G401 (cell line): ENCODE results near the gene TOP3B. TPM values are rescaled to one million over a fixed set of nuclear protein-coding genes. Genes with fewer than 3 reads are reported as not detected.
A peak's percentile ranks its signal among the peaks of the same experiment; 100 is the strongest.
"Not testable (repeated sequence)": the region's sequence is repeated elsewhere in the genome, so short reads cannot be mapped to it uniquely, and the experiment has no call there.

ENCODE experiments used
- DNase-seq: peaks from one replicate; pipeline ENCODE4 v3.0.0-alpha.2; 2015; ENCODE audit warnings: low spot score
- in situ Hi-C: cut with HindIII; loops from 2 replicates; pipeline ENCODE4 v1.10.0; 2016; ENCODE audit warnings: low sequenced_read_pairs, mixed read lengths
- total RNA-seq: library from RNA; depleted of rRNA; stranded (reverse); fragments of >200 nt; shearing (Covaris generic); gene quantifications from 2 replicates; pipeline ENCODE4 v1.2.3, GENCODE V29; 2014; rRNA removed

TOP3B gene
- total RNA-seq, 1 experiment from 2014 or later, result 24.8 TPM

DNA sequence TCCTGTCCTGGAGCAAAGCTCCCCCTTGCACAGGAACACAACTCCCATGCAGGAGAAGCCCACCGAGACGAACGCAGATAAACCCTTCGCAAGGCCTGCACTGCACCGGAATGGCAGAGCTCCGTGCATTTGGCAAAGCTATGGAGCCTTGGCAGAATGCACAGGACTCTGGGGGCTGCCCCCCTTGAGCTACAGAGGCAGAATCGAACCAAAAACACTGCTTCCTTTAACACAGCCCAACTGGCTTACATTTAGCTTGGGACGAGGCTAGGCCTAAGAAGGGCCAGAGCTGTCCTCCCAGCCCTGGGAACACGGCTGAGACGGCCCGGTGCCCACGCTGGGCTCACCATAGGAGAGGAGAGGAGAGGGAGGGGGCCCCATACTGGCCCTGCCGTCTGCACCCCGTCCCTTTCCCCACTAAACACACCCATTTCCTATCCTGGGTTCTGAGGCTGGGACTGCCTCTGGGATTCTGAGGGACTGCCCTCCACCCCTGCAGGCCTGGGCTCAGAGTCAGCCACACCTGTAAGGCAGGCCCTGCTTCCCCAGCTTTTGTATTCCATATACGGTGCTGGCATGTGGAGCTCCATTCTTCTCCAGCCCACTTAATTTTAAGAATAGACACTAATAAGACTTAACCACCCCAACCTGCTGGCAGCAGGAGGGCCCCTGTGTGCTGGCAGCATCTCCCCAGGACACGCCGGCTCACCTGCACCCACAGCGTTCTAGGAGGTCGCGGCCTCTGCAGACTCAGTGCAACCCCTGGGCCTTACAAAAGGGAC, 62.9 kb downstream of the TOP3B start:
- no peak for DNase-seq
- in situ Hi-C loops, result no loop called here

DNA sequence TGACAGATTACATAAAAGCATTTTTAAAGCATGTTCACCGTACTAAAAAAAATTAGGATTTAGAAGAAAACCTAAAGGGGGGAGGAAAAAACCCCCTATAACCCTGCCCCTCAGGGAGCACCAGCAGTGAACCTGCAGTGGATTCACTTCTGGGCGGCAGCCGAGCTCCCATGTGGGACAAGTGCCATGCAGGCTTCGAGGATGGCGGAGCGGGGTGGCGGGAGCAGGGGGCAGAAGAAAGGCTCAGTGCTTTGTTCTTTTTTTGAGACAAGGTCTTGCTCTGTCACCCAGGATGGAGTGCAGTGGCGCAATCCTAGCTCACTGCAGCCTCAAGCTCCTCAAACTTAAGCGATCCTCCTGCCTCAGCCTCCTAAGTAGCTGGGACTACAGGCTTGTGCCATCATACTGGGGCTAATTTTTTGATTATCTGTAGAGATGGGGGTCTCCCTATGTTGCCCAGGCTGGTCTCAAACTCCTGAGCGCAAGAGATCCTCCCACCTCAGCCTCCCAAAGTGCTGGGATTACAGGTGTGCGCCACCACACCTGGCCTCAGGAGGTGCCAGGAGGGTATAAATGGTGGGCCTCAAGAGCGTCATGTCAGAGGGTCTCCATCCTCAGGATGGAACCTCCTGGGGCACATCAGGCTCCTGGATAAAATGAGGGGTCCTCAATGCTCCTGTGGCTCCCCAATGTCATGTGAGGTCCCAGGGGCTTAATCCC, 64.0 kb downstream of the TOP3B start:
- DNase-seq, result no peak
- in situ Hi-C loops, result no loop called here

GRCh38 chr22:21917959-21918261, 64.7 kb downstream of the TOP3B start:
- in situ Hi-C loops, result no loop called here
- DNase-seq, result no peak

GRCh38 chr22:21917181-21917958, 65.2 kb downstream of the TOP3B start:
- peak; percentile 59 for DNase-seq
- in situ Hi-C loops, result no loop called here

GRCh38 chr22:21916309-21916918, 66.2 kb downstream of the TOP3B start:
- no peak for DNase-seq
- in situ Hi-C loops, result no loop called here

DNA sequence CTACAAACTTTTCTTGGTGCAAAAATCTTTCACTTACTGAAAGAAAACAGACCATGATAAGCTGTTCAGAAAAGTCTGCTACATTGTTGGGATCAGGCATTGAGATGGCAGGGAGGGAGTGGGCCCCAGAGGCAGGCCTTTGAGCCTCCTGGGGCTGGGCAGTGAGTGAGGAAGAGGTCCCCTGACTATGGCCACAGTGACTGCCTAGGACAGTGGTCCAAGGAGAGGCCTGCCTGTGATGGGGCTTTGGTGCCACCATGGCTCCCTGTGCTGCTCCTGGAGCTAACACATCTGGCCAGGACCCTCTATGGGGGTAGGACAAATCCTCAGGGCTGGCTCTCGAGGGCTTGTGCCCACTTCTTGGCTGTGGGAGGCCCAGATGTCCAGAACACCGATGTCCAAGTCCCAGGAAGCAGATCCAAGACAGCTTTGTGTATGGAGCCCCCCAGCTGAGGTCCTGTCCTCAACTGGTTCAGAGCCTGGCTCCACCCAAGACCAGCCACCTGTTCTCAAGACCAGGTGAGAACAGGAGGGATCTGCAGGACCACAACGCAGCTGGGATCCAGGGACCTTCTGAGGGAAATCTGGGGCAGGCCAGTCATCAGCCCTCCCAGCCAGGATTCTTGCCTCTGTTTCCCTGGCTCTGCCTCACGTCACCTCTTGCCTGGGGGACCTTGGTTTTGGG, 66.8 kb downstream of the TOP3B start:
- no peak for DNase-seq
- in situ Hi-C loops, result no loop called here

- DNase-seq, result not testable (repeated sequence)
Measured at GRCh38 chr22:21914033-21914642, 68.4 kb downstream of the TOP3B start.

GRCh38 chr22:21910367-21910766, 72.2 kb downstream of the TOP3B start:
- in situ Hi-C loops, result not testable (repeated sequence)

More at GRCh38 chr22:21914033-21914642, 68.4 kb downstream of the TOP3B start:
- in situ Hi-C loops, result not testable (repeated sequence)

GRCh38 chr22:21909871-21910270, 72.7 kb downstream of the TOP3B start:
- no peak for DNase-seq
- in situ Hi-C loops, result no loop called here

More at GRCh38 chr22:21910367-21910766, 72.2 kb downstream of the TOP3B start:
- DNase-seq, result not testable (repeated sequence)

DNA sequence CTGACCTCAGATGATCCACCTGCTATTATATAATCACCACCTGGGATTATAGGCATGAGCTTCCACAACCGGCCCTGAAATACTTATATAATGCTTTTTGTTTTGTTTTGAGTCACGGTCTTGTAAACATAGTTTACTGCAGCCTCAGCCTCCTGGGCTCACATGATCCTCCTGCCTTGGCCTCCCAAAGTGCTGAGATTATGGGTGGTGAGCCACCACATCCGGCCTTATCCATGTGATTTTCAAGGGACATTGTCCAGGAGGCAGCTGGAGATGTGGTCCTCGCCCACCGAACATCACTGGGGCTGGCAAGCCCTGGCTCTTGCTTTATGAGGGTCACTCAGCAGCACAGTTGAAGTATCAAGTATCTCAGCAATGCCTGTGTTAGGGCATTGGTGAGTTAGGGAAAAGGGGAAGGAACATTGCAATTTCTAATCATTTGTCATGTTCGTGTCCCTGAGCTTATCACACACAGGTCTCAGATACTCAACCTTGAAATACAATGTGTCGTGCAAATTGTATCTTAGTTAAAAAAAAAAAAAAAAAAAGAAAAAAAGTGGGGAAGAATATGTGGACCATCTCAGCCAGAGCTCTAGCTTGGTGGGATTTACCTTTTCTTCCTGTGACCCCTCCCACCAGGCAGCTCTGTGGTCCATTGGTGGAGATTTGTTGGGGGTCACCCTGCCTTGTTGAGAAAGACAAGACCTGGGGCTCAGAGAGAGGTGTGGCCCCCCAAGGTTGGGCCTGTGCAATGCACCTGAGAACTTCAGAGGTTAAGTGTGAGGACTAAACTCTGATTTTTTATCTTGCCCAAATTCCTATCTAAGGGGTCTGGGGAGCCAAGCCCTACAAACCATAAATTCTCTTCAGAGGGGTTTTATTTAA, 74.7 kb downstream of the TOP3B start:
- in situ Hi-C loops, result no loop called here
- DNase-seq, result no peak

Other genes with a start within 250 kb of the TOP3B start
- gene YPEL1, start 247.0 kb downstream of the TOP3B start, total RNA-seq, result 0.14 and 0.62 TPM in 2 replicates
- gene MAPK1, start 115.1 kb downstream of the TOP3B start, total RNA-seq, result 43.7 and 48.3 TPM in 2 replicates
- gene PPM1F, start 29.9 kb downstream of the TOP3B start, total RNA-seq, result 34.6 and 45.2 TPM in 2 replicates